Measurements from ENCODE around the gene BORCS5.

BORCS5 gene

GRCh38 chr12:12433203-12433731 is 76.4 kb downstream of the BORCS5 start:
- Histone ChIP-seq H3K27me3 (replicated peaks; ENCODE audit: control insufficient read depth, insufficient read depth, low read length) (no peaks in the 10 kb centered on the region), H3K36me3 (ENCODE audit: control insufficient read depth, insufficient read depth, low read length) (peaks cover 2% of the 10 kb centered on the region; the same call in 1 of the 2 replicates), H3K4me3 (replicated peaks; ENCODE audit: low read depth, low read length) (no peak overlapping the region)
- no peak for TF ChIP-seq CTCF (IDR thresholded peaks at IDR 0.05; ENCODE audit: insufficient read depth, low read length, poor library complexity, severe bottlenecking)
- DNase-seq (ENCODE audit: extremely low read depth, insufficient read length): no peak

- Histone ChIP-seq H3K4me3 (replicated peaks; ENCODE audit: low read depth, low read length) (no peak overlapping the region), H3K27me3 (replicated peaks; ENCODE audit: control insufficient read depth, insufficient read depth, low read length) (no peaks in the 10 kb centered on the region), H3K36me3 (ENCODE audit: control insufficient read depth, insufficient read depth, low read length) (peaks cover 2% of the 10 kb centered on the region; the same call in 1 of the 2 replicates)
- no peak for TF ChIP-seq CTCF (IDR thresholded peaks at IDR 0.05; ENCODE audit: insufficient read depth, low read length, poor library complexity, severe bottlenecking)
- no peak for DNase-seq (ENCODE audit: extremely low read depth, insufficient read length)
Observed at GRCh38 chr12:12436831-12437345, 80.0 kb downstream of the BORCS5 start.

- Histone ChIP-seq H3K36me3 (ENCODE audit: control insufficient read depth, insufficient read depth, low read length) (peaks cover 2% of the 10 kb centered on the region; the same call in 1 of the 2 replicates), H3K4me3 (replicated peaks; ENCODE audit: low read depth, low read length) (no peak overlapping the region), H3K27me3 (replicated peaks; ENCODE audit: control insufficient read depth, insufficient read depth, low read length) (no peaks in the 10 kb centered on the region)
- TF ChIP-seq CTCF (IDR thresholded peaks at IDR 0.05; ENCODE audit: insufficient read depth, low read length, poor library complexity, severe bottlenecking): no peak
- DNase-seq (ENCODE audit: extremely low read depth, insufficient read length): no peak
Observed at GRCh38 chr12:12439636-12440035, 82.8 kb downstream of the BORCS5 start.

GRCh38 chr12:12440784-12441428 is 84.0 kb downstream of the BORCS5 start:
- H3K27me3 ChIP-seq (replicated peaks; ENCODE audit: control insufficient read depth, insufficient read depth, low read length): no peaks in the 10 kb centered on the region
- no peak for DNase-seq (ENCODE audit: extremely low read depth, insufficient read length)
- no peaks in the 10 kb centered on the region for H3K36me3 ChIP-seq (ENCODE audit: control insufficient read depth, insufficient read depth, low read length)
- H3K4me3 ChIP-seq (replicated peaks; ENCODE audit: low read depth, low read length): no peak overlapping the region
- no peak for TF ChIP-seq CTCF (IDR thresholded peaks at IDR 0.05; ENCODE audit: insufficient read depth, low read length, poor library complexity, severe bottlenecking)

GRCh38 chr12:12441429-12441807 is 84.5 kb downstream of the BORCS5 start:
- H3K27me3 ChIP-seq (replicated peaks; ENCODE audit: control insufficient read depth, insufficient read depth, low read length): no peaks in the 10 kb centered on the region
- H3K4me3 ChIP-seq (replicated peaks; ENCODE audit: low read depth, low read length): no peak overlapping the region
- DNase-seq (ENCODE audit: extremely low read depth, insufficient read length): no peak
- no peaks in the 10 kb centered on the region for H3K36me3 ChIP-seq (ENCODE audit: control insufficient read depth, insufficient read depth, low read length)
- TF ChIP-seq CTCF (IDR thresholded peaks at IDR 0.05; ENCODE audit: insufficient read depth, low read length, poor library complexity, severe bottlenecking): no peak

All from GM06990 (cell line).